ENCODE data around the gene CAP1. TPM values are rescaled to one million over a fixed set of nuclear protein-coding genes. Genes with fewer than 3 reads are reported as not detected.

Gene CAP1
- total and polyA plus RNA-seq, 9 of the 15 experiments (the other 6 are each of a cell fraction or from before 2014, with no cell fraction given), result 230 to 658 (median 281) TPM

- TF ChIP-seq MLX (CRISPR knock-in tag; conservative IDR thresholded peaks at IDR 0.05) (peak in 1 of 2 experiments; percentile 74; a peak in 1 of 4 replicates), EP400 (IDR thresholded peaks at IDR 0.05) (peak; percentile 92), PTTG1 (tag; IDR thresholded peaks at IDR 0.05; ENCODE audit: low read depth) (no peak), DMBX1 (CRISPR knock-in tag; IDR thresholded peaks at IDR 0.05; ENCODE audit: borderline replicate concordance) (peak; percentile 39; the same call in 1 of the 2 replicates), EHMT2 (IDR thresholded peaks at IDR 0.05) (peak; percentile 68), GATA2 (CRISPR knock-in tag; IDR thresholded peaks at IDR 0.05) (no peak; the same call in 1 of the 2 replicates), NCOA1 (IDR thresholded peaks at IDR 0.05; ENCODE audit: low read depth) (no peak), GTF3C2 (IDR thresholded peaks at IDR 0.05; ENCODE audit: borderline replicate concordance, extremely low read depth, insufficient read length) (no peak), ZFP91 (CRISPR knock-in tag; IDR thresholded peaks at IDR 0.05) (0 out of 2 replicates have a peak, but pooled peaks have one; percentile 67), ERF (CRISPR knock-in tag; IDR thresholded peaks at IDR 0.05) (0 out of 2 replicates have a peak, but pooled peaks have one; percentile 39), CREB3 (tag; conservative IDR thresholded peaks at IDR 0.05; ENCODE audit: low read depth) (peak; percentile 84), BRD4 (IDR thresholded peaks at IDR 0.05) (peak; percentile 38; the same call in 1 of the 2 replicates), BHLHE40 (IDR thresholded peaks at IDR 0.05; ENCODE audit: low read length) (peak; percentile 84), CTBP1 (IDR thresholded peaks at IDR 0.05; ENCODE audit: borderline replicate concordance) (peak; percentile 100), AFF1 (IDR thresholded peaks at IDR 0.05; ENCODE audit: low read depth in 1 of 2, partially characterized antibody in 2 of 2) (peak in 1 of 2 experiments; percentile 88), ZNF217 (CRISPR knock-in tag; IDR thresholded peaks at IDR 0.05) (peak; percentile 87; the same call in 1 of the 2 replicates), POLR2A (conservative IDR thresholded peaks at IDR 0.05) (peak; percentile 92)
Measured at GRCh38 chr1:40096977-40097782, 56.7 kb downstream of the CAP1 start, which contains the start of gene PPT1 (continued).
